ENCODE measurements around the gene CXCL11. TPM values are rescaled to one million over a fixed set of nuclear protein-coding genes. Genes with fewer than 3 reads are reported as not detected.

The CXCL11 gene
- polyA plus RNA-seq, 1 experiment, result not detected

- CTCF ChIA-PET, result interaction anchor here (0.7 to 1.6 kb wide), 4 partner anchors 11 to 41 kb away, joined by 3 to 4 read pairs (median 3); no protein-coding TSS in a partner anchor
- DNase-seq (ENCODE audit: low read depth), result no peak
- POLR2A ChIA-PET, result no interaction called here
- no peak for TF ChIP-seq CTCF (IDR thresholded peaks at IDR 0.05; ENCODE audit: insufficient read depth, low read depth, low read length)
- no peaks in the 10 kb centered on the region for H3K36me3 ChIP-seq (ENCODE audit: control insufficient read depth, insufficient read depth, low read length)
- H3K4me3 ChIP-seq (ENCODE audit: low read depth, low read length), result no peak overlapping the region
- peaks cover 12% of the 10 kb centered on the region for H3K27me3 ChIP-seq (ENCODE audit: control insufficient read depth, insufficient read depth, low read length)
These were observed 985 bp upstream of the CXCL11 start for GRCh38 chr4:76036855-76037254.

GRCh38 chr4:76035141-76035540 is 729 bp downstream of the CXCL11 start:
- DNase-seq (ENCODE audit: low read depth), result no peak
- ChIA-PET POLR2A (no interaction called here), CTCF (interaction anchor here (0.9 kb wide), 1 partner anchor 11 kb away, joined by 3 read pairs; no protein-coding TSS in a partner anchor)
- TF ChIP-seq CTCF (IDR thresholded peaks at IDR 0.05; ENCODE audit: insufficient read depth, low read depth, low read length), result no peak
- H3K4me3 ChIP-seq (ENCODE audit: low read depth, low read length), result no peak overlapping the region
- no peaks in the 10 kb centered on the region for H3K36me3 ChIP-seq (ENCODE audit: control insufficient read depth, insufficient read depth, low read length)
- peaks cover 8% of the 10 kb centered on the region for H3K27me3 ChIP-seq (ENCODE audit: control insufficient read depth, insufficient read depth, low read length)

GRCh38 chr4:76029300-76029699 is 6.6 kb downstream of the CXCL11 start:
- peaks cover 9% of the 10 kb centered on the region for H3K27me3 ChIP-seq (ENCODE audit: control insufficient read depth, insufficient read depth, low read length)
- no peak for DNase-seq (ENCODE audit: low read depth)
- POLR2A ChIA-PET, result no interaction called here
- CTCF ChIA-PET, result no interaction called here
- H3K36me3 ChIP-seq (ENCODE audit: control insufficient read depth, insufficient read depth, low read length), result no peaks in the 10 kb centered on the region
- H3K4me3 ChIP-seq (ENCODE audit: low read depth, low read length), result no peak overlapping the region
- no peak for TF ChIP-seq CTCF (IDR thresholded peaks at IDR 0.05; ENCODE audit: insufficient read depth, low read depth, low read length)

- Histone ChIP-seq H3K27me3 (ENCODE audit: control insufficient read depth, insufficient read depth, low read length) (peaks cover 8% of the 10 kb centered on the region), H3K4me3 (ENCODE audit: low read depth, low read length) (no peak overlapping the region), H3K36me3 (ENCODE audit: control insufficient read depth, insufficient read depth, low read length) (no peaks in the 10 kb centered on the region)
- CTCF ChIA-PET, result no interaction called here
- POLR2A ChIA-PET, result no interaction called here
- TF ChIP-seq CTCF (IDR thresholded peaks at IDR 0.05; ENCODE audit: insufficient read depth, low read depth, low read length), result no peak
- no peak for DNase-seq (ENCODE audit: low read depth)
These were observed 7.5 kb downstream of the CXCL11 start for GRCh38 chr4:76028350-76028765.

- TF ChIP-seq CTCF (IDR thresholded peaks at IDR 0.05; ENCODE audit: insufficient read depth, low read depth, low read length), result no peak
- ChIA-PET POLR2A (no interaction called here), CTCF (interaction anchor here (1.0 to 1.1 kb wide), 2 partner anchors 11 to 28 kb away, joined by 3 to 4 read pairs; no protein-coding TSS in a partner anchor)
- no peak for DNase-seq (ENCODE audit: low read depth)
- Histone ChIP-seq H3K4me3 (ENCODE audit: low read depth, low read length) (no peak overlapping the region), H3K36me3 (ENCODE audit: control insufficient read depth, insufficient read depth, low read length) (no peaks in the 10 kb centered on the region), H3K27me3 (ENCODE audit: control insufficient read depth, insufficient read depth, low read length) (peaks cover 13% of the 10 kb centered on the region)
These were observed 11.8 kb downstream of the CXCL11 start for GRCh38 chr4:76024065-76024464.
